Esophagus muscularis mucosa (tissue), 4 donors: Measurements from ENCODE around the gene GUSB. TPM values are rescaled to one million over a fixed set of nuclear protein-coding genes. Genes with fewer than 3 reads are reported as not detected.
"Not testable (repeated sequence)": the region's sequence is repeated elsewhere in the genome, so short reads cannot be mapped to it uniquely, and the experiment has no call there.

Experiments used
- DNase-seq: peaks from one replicate; pipeline ENCODE4 v3.0.0-alpha.2; 2017; ENCODE audit errors: extremely low spot score
- H3K27ac ChIP-seq, 4 donors: fragments of 200-600 bp; sonication (generic); replicated peaks in 1 of 4; 1 replicate in 3 of 4; 2 replicates in 1 of 4; pipeline ENCODE4 v1.5.1; 2016 to 2019; ENCODE audit warnings: mild to moderate bottlenecking in 1 of 4
- H3K27me3 ChIP-seq, 4 donors: fragments of 200-600 bp; sonication (generic); one replicate each; pipeline versions ENCODE4 v1.5.1 to v1.6.0; 2016 to 2019
- H3K36me3 ChIP-seq, 4 donors: fragments of 200-600 bp; sonication (generic); one replicate each; pipeline ENCODE4 v1.5.1; 2016 to 2019
- H3K4me1 ChIP-seq, 4 donors: fragments of 200-600 bp; sonication (generic); one replicate each; pipeline ENCODE4 v1.5.1; 2016 to 2019
- H3K4me3 ChIP-seq, 4 donors: fragments of 200-600 bp; sonication (generic); 1 replicate in 2 of 4; 2 replicates in 2 of 4; pipeline ENCODE4 v1.5.1; 2016 to 2019; ENCODE audit warnings: mild to moderate bottlenecking in 4 of 4, moderate library complexity in 1 of 4
- H3K9me3 ChIP-seq, 4 donors: fragments of 200-600 bp; sonication (generic); 1 replicate in 3 of 4; 2 replicates in 1 of 4; pipeline ENCODE4 v1.5.1; 2016 to 2019
- EP300 ChIP-seq: sonication (generic); formaldehyde crosslinking; IDR thresholded peaks from one replicate; pipeline ENCODE4 v1.6.1; 2017; ENCODE audit warnings: antibody characterized with exemption
- POLR2A ChIP-seq: fragments of 450-650 bp; IDR thresholded peaks from one replicate; pipeline ENCODE4 v1.6.1; 2017; ENCODE audit warnings: antibody characterized with exemption, moderate library complexity, mild to moderate bottlenecking, low read depth
- POLR2AphosphoS5 ChIP-seq, 2 donors: sonication (generic); formaldehyde crosslinking; IDR thresholded peaks; one replicate each; pipeline ENCODE4 v1.6.1; 2017; ENCODE audit warnings: antibody characterized with exemption in 2 of 2
- WGBS: methylation state at CpG from one replicate; pipeline ENCODE4 v1.1.5; 2018; 5-methylcytosine and 5-hydroxymethylcytosine counted together
- intact Hi-C: fragments of 100-400 bp; cut with DNase I; formaldehyde crosslinking; loops from one replicate; pipeline ENCODE4 v1.15.1; 2023
- total RNA-seq, 4 donors: library from RNA; depleted of rRNA; stranded (reverse); fragments of >200 nt; gene quantifications; one replicate each; pipeline versions ENCODE4 v1.1.0 to v1.2.1, GENCODE V29; 2016
- TF ChIP-seq, protein P1 (sequence below), 3 experiments: fragments of 200-600 bp in 2 of 3; fragments of 450-650 bp in 1 of 3; sonication (generic) in 2 of 3; IDR thresholded peaks; one replicate each; pipeline ENCODE4 v1.5.1; 2017 to 2019; ENCODE audit warnings: antibody characterized with exemption in 3 of 3, mild to moderate bottlenecking in 2 of 3, moderate library complexity in 1 of 3

The GUSB gene
- total RNA-seq, 4 donors from 2014 or later: 16.2 to 19.0 (median 17.3) TPM

DNA sequence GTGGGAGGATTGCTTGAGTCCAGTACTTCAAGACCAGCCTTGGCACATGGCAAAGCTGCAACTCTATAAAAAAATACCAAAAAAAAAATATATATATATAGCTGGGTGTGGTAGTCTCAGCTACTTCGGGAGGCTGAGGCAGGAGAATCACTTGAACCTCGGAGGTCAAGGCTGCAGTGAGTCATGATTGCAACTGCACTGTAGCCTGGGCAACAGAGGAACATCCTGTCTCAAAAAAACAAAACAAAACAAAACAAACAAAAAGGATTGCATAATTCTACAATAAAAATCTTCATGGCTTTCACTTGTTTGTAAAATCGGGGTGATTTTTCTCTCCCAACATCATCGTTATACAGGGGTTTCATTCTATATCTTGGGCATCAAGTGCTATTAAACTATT lies 35.1 kb downstream of the GUSB start:
- TF ChIP-seq, protein P1, sequence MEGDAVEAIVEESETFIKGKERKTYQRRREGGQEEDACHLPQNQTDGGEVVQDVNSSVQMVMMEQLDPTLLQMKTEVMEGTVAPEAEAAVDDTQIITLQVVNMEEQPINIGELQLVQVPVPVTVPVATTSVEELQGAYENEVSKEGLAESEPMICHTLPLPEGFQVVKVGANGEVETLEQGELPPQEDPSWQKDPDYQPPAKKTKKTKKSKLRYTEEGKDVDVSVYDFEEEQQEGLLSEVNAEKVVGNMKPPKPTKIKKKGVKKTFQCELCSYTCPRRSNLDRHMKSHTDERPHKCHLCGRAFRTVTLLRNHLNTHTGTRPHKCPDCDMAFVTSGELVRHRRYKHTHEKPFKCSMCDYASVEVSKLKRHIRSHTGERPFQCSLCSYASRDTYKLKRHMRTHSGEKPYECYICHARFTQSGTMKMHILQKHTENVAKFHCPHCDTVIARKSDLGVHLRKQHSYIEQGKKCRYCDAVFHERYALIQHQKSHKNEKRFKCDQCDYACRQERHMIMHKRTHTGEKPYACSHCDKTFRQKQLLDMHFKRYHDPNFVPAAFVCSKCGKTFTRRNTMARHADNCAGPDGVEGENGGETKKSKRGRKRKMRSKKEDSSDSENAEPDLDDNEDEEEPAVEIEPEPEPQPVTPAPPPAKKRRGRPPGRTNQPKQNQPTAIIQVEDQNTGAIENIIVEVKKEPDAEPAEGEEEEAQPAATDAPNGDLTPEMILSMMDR (IDR thresholded peaks at IDR 0.05): no peak
- no peak for TF ChIP-seq POLR2A
- no peak for TF ChIP-seq POLR2AphosphoS5 (IDR thresholded peaks at IDR 0.05)
- TF ChIP-seq EP300: no peak
- DNase-seq: no peak
- Histone ChIP-seq H3K9me3 (no peaks in the 10 kb centered on the region), H3K27me3 (no peaks in the 10 kb centered on the region), H3K4me3 (no peak overlapping the region), H3K36me3 (no peaks in the 10 kb centered on the region), H3K27ac (no peak overlapping the region), H3K4me1 (peaks cover 0 to 7% (median 3%) of the 10 kb centered on the region in 4 donors)
- 77% methylated on average over 4 of the region's 4 CpGs for WGBS
- intact Hi-C loops: no loop called here

DNA sequence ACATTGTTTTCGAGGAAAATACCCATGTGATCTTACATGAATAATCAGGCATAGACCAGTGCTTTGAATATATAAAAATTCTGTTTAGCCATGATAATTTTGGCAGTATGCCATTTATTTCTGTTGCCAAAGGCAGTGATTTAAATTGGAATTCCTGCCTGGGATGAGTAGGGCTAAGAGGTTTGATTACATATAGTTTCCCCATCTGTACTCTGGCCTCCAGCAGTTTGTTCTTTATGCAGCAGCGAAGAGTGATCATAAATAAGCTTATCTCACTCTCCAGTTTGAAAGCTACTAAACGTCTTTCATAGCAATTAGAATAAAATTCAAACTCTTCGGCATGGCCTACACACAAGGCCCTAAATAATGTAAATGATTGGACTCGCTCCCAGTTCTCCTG lies 36.2 kb downstream of the GUSB start:
- H3K36me3 ChIP-seq, H3K9me3 ChIP-seq, H3K27me3 ChIP-seq, H3K4me1 ChIP-seq, DNase-seq, H3K27ac ChIP-seq, intact Hi-C loops, H3K4me3 ChIP-seq: not testable (repeated sequence)
- WGBS: 94% methylated on average over 1 of the region's 5 CpGs

DNA sequence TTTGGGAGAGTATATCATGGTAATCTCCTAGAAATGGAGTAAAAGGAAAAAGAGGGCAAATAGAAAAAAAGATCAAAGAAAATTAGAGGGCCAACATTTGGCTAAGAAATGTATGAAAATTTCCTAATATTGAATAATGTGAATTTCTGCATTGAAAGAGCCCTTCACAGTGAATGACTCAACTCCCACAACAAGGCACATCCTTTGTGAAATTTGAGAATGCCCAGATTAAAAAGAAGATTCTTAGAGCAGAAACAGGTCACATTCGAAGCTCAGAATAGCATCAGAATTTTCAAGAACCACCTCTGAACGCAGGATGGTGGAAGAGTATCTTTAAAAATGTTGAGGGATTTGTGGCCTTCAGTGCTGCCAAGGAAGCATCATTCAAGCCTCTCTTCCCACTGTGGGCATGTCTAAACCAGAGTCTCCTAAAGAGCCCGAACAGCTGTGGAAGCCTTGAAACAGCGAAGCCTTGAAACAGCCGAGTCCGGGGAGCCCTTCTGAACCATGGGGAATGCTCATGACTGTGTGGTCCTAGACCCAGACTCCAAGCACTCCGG lies 43.6 kb downstream of the GUSB start:
- 93% methylated on average over 4 of the region's 7 CpGs for WGBS
- Histone ChIP-seq H3K4me1 (no peaks in the 10 kb centered on the region), H3K27me3 (no peaks in the 10 kb centered on the region), H3K9me3 (no peaks in the 10 kb centered on the region), H3K4me3 (no peak overlapping the region), H3K36me3 (no peaks in the 10 kb centered on the region), H3K27ac (no peak overlapping the region)
- TF ChIP-seq EP300: no peak
- TF ChIP-seq POLR2AphosphoS5 (IDR thresholded peaks at IDR 0.05): no peak
- TF ChIP-seq, protein P1 (IDR thresholded peaks at IDR 0.05): no peak
- no peak for TF ChIP-seq POLR2A
- no peak for DNase-seq
- intact Hi-C loops: no loop called here

DNA sequence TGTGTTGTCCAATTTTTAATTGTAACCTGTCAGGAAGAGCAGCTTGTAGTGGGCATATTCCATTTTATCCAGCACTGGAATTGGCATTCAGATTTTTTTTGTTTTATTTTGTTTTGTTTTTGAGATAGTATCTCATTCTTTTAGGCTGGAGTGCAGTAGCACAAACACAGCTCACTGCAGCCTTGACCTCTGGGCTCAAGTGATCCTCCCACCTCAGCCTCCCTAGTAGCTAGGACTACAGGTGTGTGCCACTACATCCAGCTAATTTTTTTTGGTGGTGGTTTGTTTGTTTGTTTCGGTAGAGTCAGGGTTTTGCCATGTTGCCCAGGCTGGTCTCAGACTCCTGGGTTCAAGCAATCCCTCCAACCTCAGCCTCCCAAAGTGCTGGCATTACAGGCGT lies 44.7 kb downstream of the GUSB start:
- no peaks in the 10 kb centered on the region for H3K27me3 ChIP-seq
- WGBS: 94% methylated on average over 2 of the region's 2 CpGs
- no peak overlapping the region for H3K4me3 ChIP-seq
- H3K27ac ChIP-seq: no peak overlapping the region
- H3K4me1 ChIP-seq: no peaks in the 10 kb centered on the region
- H3K9me3 ChIP-seq: no peaks in the 10 kb centered on the region
- DNase-seq: no peak
- H3K36me3 ChIP-seq: no peaks in the 10 kb centered on the region
- TF ChIP-seq POLR2AphosphoS5 (IDR thresholded peaks at IDR 0.05) (no peak), POLR2A (no peak), EP300 (no peak)
- TF ChIP-seq, protein P1 (IDR thresholded peaks at IDR 0.05): no peak
- intact Hi-C loops: no loop called here

DNA sequence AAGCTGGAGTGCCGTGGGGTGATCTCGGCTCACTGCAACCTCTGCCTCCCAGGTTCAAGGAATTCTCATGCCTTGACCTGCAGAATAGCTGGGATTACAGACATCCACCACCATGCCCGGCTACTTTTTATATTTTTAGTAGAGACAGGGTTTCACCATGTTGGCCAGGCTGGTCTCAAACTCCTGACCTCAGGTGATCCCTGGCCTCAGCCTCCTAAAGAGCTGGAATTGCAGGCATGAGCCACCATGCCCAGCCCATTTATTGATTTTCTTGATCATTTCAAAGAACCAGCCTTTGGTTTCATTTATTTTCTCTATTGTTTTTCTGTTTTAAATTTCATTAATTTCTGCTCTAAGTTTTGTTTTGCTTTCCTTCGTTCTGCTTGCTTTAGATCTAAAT lies 50.3 kb downstream of the GUSB start:
- TF ChIP-seq POLR2A: no peak
- TF ChIP-seq EP300: no peak
- no peak for TF ChIP-seq POLR2AphosphoS5 (IDR thresholded peaks at IDR 0.05)
- TF ChIP-seq, protein P1 (IDR thresholded peaks at IDR 0.05): no peak
- Histone ChIP-seq H3K27ac (no peak overlapping the region), H3K9me3 (no peaks in the 10 kb centered on the region), H3K27me3 (no peaks in the 10 kb centered on the region), H3K36me3 (no peaks in the 10 kb centered on the region), H3K4me3 (no peak overlapping the region), H3K4me1 (peaks cover 0 to 4% (median 0%) of the 10 kb centered on the region in 4 donors)
- DNase-seq: no peak
- WGBS: 90% methylated on average over 4 of the region's 4 CpGs
- intact Hi-C loops: no loop called here
